ENCODE data around the gene LSAMP.

DNA sequence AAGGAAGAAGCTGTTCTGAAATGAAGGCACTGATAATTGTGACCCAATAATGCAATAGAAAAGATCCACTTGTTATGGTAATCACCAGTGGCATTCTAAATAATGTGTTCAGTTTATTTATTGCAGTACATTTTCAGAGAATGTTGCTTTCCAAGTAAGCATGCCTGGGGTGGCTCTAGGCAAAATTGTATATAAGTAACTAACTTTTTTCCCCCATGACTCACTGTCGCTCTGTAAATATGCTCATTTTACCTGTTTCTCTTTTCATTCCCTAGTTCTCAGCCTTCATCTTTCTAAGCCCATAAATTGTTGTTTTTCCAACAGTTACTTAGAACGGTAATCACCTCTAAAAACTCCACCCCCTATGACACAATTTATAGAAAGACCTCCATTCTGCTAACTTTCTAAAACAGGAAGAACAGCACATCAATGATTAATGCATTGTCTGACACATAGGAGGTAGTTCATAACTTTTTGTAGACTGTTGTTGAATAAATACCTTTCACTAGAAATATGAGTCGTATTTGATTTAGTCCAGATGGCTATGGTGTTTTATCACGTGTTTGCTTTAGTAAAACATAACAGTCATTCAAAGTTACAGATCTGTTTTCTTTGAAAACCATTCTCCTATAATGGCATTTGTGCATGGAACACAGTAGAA, 143.1 kb downstream of the LSAMP start:
- TF ChIP-seq, protein P1, sequence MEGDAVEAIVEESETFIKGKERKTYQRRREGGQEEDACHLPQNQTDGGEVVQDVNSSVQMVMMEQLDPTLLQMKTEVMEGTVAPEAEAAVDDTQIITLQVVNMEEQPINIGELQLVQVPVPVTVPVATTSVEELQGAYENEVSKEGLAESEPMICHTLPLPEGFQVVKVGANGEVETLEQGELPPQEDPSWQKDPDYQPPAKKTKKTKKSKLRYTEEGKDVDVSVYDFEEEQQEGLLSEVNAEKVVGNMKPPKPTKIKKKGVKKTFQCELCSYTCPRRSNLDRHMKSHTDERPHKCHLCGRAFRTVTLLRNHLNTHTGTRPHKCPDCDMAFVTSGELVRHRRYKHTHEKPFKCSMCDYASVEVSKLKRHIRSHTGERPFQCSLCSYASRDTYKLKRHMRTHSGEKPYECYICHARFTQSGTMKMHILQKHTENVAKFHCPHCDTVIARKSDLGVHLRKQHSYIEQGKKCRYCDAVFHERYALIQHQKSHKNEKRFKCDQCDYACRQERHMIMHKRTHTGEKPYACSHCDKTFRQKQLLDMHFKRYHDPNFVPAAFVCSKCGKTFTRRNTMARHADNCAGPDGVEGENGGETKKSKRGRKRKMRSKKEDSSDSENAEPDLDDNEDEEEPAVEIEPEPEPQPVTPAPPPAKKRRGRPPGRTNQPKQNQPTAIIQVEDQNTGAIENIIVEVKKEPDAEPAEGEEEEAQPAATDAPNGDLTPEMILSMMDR (IDR thresholded peaks at IDR 0.05; ENCODE audit: extremely low read depth in 1 of 2, insufficient read depth in 1 of 2, low read depth in 1 of 2, low read length in 2 of 2), result no peak
- TF ChIP-seq FOS (IDR thresholded peaks at IDR 0.05; ENCODE audit: borderline replicate concordance, insufficient read depth, low read length), result peak; percentile 58
- no peak for TF ChIP-seq POLR2AphosphoS5 (IDR thresholded peaks at IDR 0.05; ENCODE audit: insufficient read depth, low read depth, low read length)
- no peak for TF ChIP-seq EZH2 (IDR thresholded peaks at IDR 0.05; ENCODE audit: borderline replicate concordance, low read depth, low read length, severe bottlenecking)
- TF ChIP-seq, protein P2, sequence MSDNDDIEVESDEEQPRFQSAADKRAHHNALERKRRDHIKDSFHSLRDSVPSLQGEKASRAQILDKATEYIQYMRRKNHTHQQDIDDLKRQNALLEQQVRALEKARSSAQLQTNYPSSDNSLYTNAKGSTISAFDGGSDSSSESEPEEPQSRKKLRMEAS (IDR thresholded peaks at IDR 0.05; ENCODE audit: insufficient read depth, insufficient read length), result no peak
- TF ChIP-seq POLR2A (IDR thresholded peaks at IDR 0.05; ENCODE audit: low read depth, low read length), result no peak
- TF ChIP-seq MYC (IDR thresholded peaks at IDR 0.05; ENCODE audit: low read depth, low read length), result no peak
- no peak for TF ChIP-seq GATA2 (IDR thresholded peaks at IDR 0.05; ENCODE audit: insufficient read depth, insufficient read length, low read depth, low read length)
- no peak for TF ChIP-seq JUN (IDR thresholded peaks at IDR 0.05; ENCODE audit: borderline replicate concordance, insufficient read depth, insufficient read length, low read depth)
